Measurements from ENCODE around the gene LRRC8C.
A peak's percentile ranks its signal among the peaks of the same experiment; 100 is the strongest.

LRRC8C gene

GRCh38 chr1:89753761-89754160 lies 120.8 kb downstream of the LRRC8C start:
- Histone ChIP-seq H3K4me3 (no peak overlapping the region), H3K9ac (ENCODE audit: insufficient read length) (peak overlapping the region; percentile 11), H3K27ac (no peak overlapping the region), H3K9me3 (ENCODE audit: low read depth, low read length) (no peaks in the 10 kb centered on the region), H3K36me3 (ENCODE audit: insufficient read depth, low read length) (no peaks in the 10 kb centered on the region)
- TF ChIP-seq FOXP2 (optimal IDR thresholded peaks at IDR 0.05; ENCODE audit: control extremely low read depth, extremely low read length, insufficient read depth) (no peak), POLR2AphosphoS5 (IDR thresholded peaks at IDR 0.05; ENCODE audit: borderline replicate concordance, low read depth, low read length) (no peak), EZH2 (IDR thresholded peaks at IDR 0.05) (no peak)
- DNase-seq (ENCODE audit: low read depth, low spot score), result no peak

GRCh38 chr1:89754518-89754917 lies 121.6 kb downstream of the LRRC8C start:
- Histone ChIP-seq H3K27ac (0 out of 2 replicates have a peak overlapping the region, but pooled peaks have one; percentile 4), H3K4me3 (no peak overlapping the region), H3K36me3 (ENCODE audit: insufficient read depth, low read length) (no peaks in the 10 kb centered on the region), H3K9me3 (ENCODE audit: low read depth, low read length) (no peaks in the 10 kb centered on the region), H3K9ac (ENCODE audit: insufficient read length) (peak overlapping the region; percentile 11)
- no peak for DNase-seq (ENCODE audit: low read depth, low spot score)
- TF ChIP-seq EZH2 (IDR thresholded peaks at IDR 0.05) (no peak), FOXP2 (optimal IDR thresholded peaks at IDR 0.05; ENCODE audit: control extremely low read depth, extremely low read length, insufficient read depth) (no peak), POLR2AphosphoS5 (IDR thresholded peaks at IDR 0.05; ENCODE audit: borderline replicate concordance, low read depth, low read length) (no peak)

- DNase-seq (ENCODE audit: low read depth, low spot score), result no peak
- no peak overlapping the region for H3K9ac ChIP-seq (ENCODE audit: insufficient read length)
- TF ChIP-seq FOXP2 (optimal IDR thresholded peaks at IDR 0.05; ENCODE audit: control extremely low read depth, extremely low read length, insufficient read depth), result no peak
- no peak for TF ChIP-seq POLR2AphosphoS5 (IDR thresholded peaks at IDR 0.05; ENCODE audit: borderline replicate concordance, low read depth, low read length)
- TF ChIP-seq EZH2 (IDR thresholded peaks at IDR 0.05), result no peak
- no peak overlapping the region for H3K4me3 ChIP-seq
- no peaks in the 10 kb centered on the region for H3K9me3 ChIP-seq (ENCODE audit: low read depth, low read length)
- H3K27ac ChIP-seq, result no peak overlapping the region
- H3K36me3 ChIP-seq (ENCODE audit: insufficient read depth, low read length), result no peaks in the 10 kb centered on the region
Observed at GRCh38 chr1:89755591-89755990, 122.7 kb downstream of the LRRC8C start.

GRCh38 chr1:89757532-89757931 lies 124.6 kb downstream of the LRRC8C start:
- TF ChIP-seq FOXP2 (optimal IDR thresholded peaks at IDR 0.05; ENCODE audit: control extremely low read depth, extremely low read length, insufficient read depth), result no peak
- TF ChIP-seq POLR2AphosphoS5 (IDR thresholded peaks at IDR 0.05; ENCODE audit: borderline replicate concordance, low read depth, low read length), result no peak
- Histone ChIP-seq H3K36me3 (ENCODE audit: insufficient read depth, low read length) (no peaks in the 10 kb centered on the region), H3K9ac (ENCODE audit: insufficient read length) (no peak overlapping the region), H3K27ac (no peak overlapping the region), H3K4me3 (0 out of 2 replicates have a peak overlapping the region, but pooled peaks have one; percentile 7), H3K9me3 (ENCODE audit: low read depth, low read length) (no peaks in the 10 kb centered on the region)
- DNase-seq (ENCODE audit: low read depth, low spot score), result no peak

GRCh38 chr1:89758156-89758555 lies 125.2 kb downstream of the LRRC8C start:
- Histone ChIP-seq H3K27ac (no peak overlapping the region), H3K4me3 (no peak overlapping the region), H3K9ac (ENCODE audit: insufficient read length) (no peak overlapping the region), H3K9me3 (ENCODE audit: low read depth, low read length) (no peaks in the 10 kb centered on the region), H3K36me3 (ENCODE audit: insufficient read depth, low read length) (no peaks in the 10 kb centered on the region)
- DNase-seq (ENCODE audit: low read depth, low spot score), result no peak
- TF ChIP-seq FOXP2 (optimal IDR thresholded peaks at IDR 0.05; ENCODE audit: control extremely low read depth, extremely low read length, insufficient read depth) (no peak), EZH2 (IDR thresholded peaks at IDR 0.05) (no peak), POLR2AphosphoS5 (IDR thresholded peaks at IDR 0.05; ENCODE audit: borderline replicate concordance, low read depth, low read length) (no peak)

- no peak for DNase-seq (ENCODE audit: low read depth, low spot score)
- TF ChIP-seq EZH2 (IDR thresholded peaks at IDR 0.05) (no peak), POLR2AphosphoS5 (IDR thresholded peaks at IDR 0.05; ENCODE audit: borderline replicate concordance, low read depth, low read length) (no peak), FOXP2 (optimal IDR thresholded peaks at IDR 0.05; ENCODE audit: control extremely low read depth, extremely low read length, insufficient read depth) (no peak)
- H3K27ac ChIP-seq, result no peak overlapping the region
- no peaks in the 10 kb centered on the region for H3K36me3 ChIP-seq (ENCODE audit: insufficient read depth, low read length)
- no peak overlapping the region for H3K4me3 ChIP-seq
- H3K9ac ChIP-seq (ENCODE audit: insufficient read length), result no peak overlapping the region
- H3K9me3 ChIP-seq (ENCODE audit: low read depth, low read length), result no peaks in the 10 kb centered on the region
Observed at GRCh38 chr1:89759036-89759435, 126.1 kb downstream of the LRRC8C start.

GRCh38 chr1:89760496-89760895 lies 127.6 kb downstream of the LRRC8C start:
- no peak overlapping the region for H3K4me3 ChIP-seq
- H3K27ac ChIP-seq, result no peak overlapping the region
- TF ChIP-seq EZH2 (IDR thresholded peaks at IDR 0.05) (no peak), POLR2AphosphoS5 (IDR thresholded peaks at IDR 0.05; ENCODE audit: borderline replicate concordance, low read depth, low read length) (no peak), FOXP2 (optimal IDR thresholded peaks at IDR 0.05; ENCODE audit: control extremely low read depth, extremely low read length, insufficient read depth) (no peak)
- no peaks in the 10 kb centered on the region for H3K36me3 ChIP-seq (ENCODE audit: insufficient read depth, low read length)
- no peaks in the 10 kb centered on the region for H3K9me3 ChIP-seq (ENCODE audit: low read depth, low read length)
- DNase-seq (ENCODE audit: low read depth, low spot score), result no peak
- no peak overlapping the region for H3K9ac ChIP-seq (ENCODE audit: insufficient read length)

- no peak for DNase-seq (ENCODE audit: low read depth, low spot score)
- no peak for TF ChIP-seq FOXP2 (optimal IDR thresholded peaks at IDR 0.05; ENCODE audit: control extremely low read depth, extremely low read length, insufficient read depth)
- no peak for TF ChIP-seq EZH2 (IDR thresholded peaks at IDR 0.05)
- TF ChIP-seq POLR2AphosphoS5 (IDR thresholded peaks at IDR 0.05; ENCODE audit: borderline replicate concordance, low read depth, low read length), result no peak
- Histone ChIP-seq H3K36me3 (ENCODE audit: insufficient read depth, low read length) (no peaks in the 10 kb centered on the region), H3K27ac (no peak overlapping the region), H3K4me3 (no peak overlapping the region), H3K9me3 (ENCODE audit: low read depth, low read length) (no peaks in the 10 kb centered on the region), H3K9ac (ENCODE audit: insufficient read length) (no peak overlapping the region)
Observed at GRCh38 chr1:89761338-89761737, 128.4 kb downstream of the LRRC8C start.

GRCh38 chr1:89761901-89762300 lies 129.0 kb downstream of the LRRC8C start:
- Histone ChIP-seq H3K9ac (ENCODE audit: insufficient read length) (no peak overlapping the region), H3K27ac (no peak overlapping the region), H3K36me3 (ENCODE audit: insufficient read depth, low read length) (no peaks in the 10 kb centered on the region), H3K9me3 (ENCODE audit: low read depth, low read length) (no peaks in the 10 kb centered on the region), H3K4me3 (no peak overlapping the region)
- no peak for DNase-seq (ENCODE audit: low read depth, low spot score)
- no peak for TF ChIP-seq EZH2 (IDR thresholded peaks at IDR 0.05)
- no peak for TF ChIP-seq POLR2AphosphoS5 (IDR thresholded peaks at IDR 0.05; ENCODE audit: borderline replicate concordance, low read depth, low read length)
- TF ChIP-seq FOXP2 (optimal IDR thresholded peaks at IDR 0.05; ENCODE audit: control extremely low read depth, extremely low read length, insufficient read depth), result no peak
